ENCODE data around the gene AKAP6.

AKAP6 gene

GRCh38 chr14:32802295-32802694, 473.2 kb downstream of the AKAP6 start:
- no peaks in the 10 kb centered on the region for H3K27me3 Mint-ChIP-seq
- no peaks in the 10 kb centered on the region for H3K4me1 Mint-ChIP-seq
- H3K9me3 Mint-ChIP-seq = peaks cover 41% of the 10 kb centered on the region
- H3K4me3 Mint-ChIP-seq = no peak overlapping the region
- H3K27ac Mint-ChIP-seq = no peak overlapping the region
- H3K36me3 Mint-ChIP-seq = peaks cover 6% of the 10 kb centered on the region

DNA sequence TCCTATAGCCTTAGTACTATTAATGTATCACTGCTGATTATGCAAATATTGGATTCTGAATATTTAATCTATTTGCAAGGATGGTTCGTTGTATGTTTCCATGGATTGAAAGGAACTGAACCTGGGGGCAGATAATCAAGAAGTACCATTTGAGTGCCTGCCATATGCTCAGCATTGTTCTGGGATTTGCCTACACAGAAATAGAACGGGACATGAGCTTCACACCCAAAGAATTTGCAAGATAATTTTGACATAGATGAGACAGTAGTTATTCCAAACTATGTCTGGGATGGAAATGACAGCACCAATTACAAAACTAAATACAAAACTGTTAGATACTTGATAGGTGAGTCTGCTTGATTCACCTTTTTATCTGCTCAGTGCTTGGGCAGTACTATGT, 476.9 kb downstream of the AKAP6 start:
- Mint-ChIP-seq H3K4me3 (no peak overlapping the region), H3K4me1 (no peaks in the 10 kb centered on the region), H3K27ac (no peak overlapping the region), H3K36me3 (peaks cover 4% of the 10 kb centered on the region), H3K9me3 (peaks cover 35% of the 10 kb centered on the region), H3K27me3 (no peaks in the 10 kb centered on the region)

GRCh38 chr14:32808644-32809043, 479.5 kb downstream of the AKAP6 start:
- Mint-ChIP-seq H3K36me3 (no peaks in the 10 kb centered on the region), H3K27me3 (no peaks in the 10 kb centered on the region), H3K4me3 (no peak overlapping the region), H3K9me3 (peaks cover 21% of the 10 kb centered on the region), H3K27ac (no peak overlapping the region), H3K4me1 (no peaks in the 10 kb centered on the region)

DNA sequence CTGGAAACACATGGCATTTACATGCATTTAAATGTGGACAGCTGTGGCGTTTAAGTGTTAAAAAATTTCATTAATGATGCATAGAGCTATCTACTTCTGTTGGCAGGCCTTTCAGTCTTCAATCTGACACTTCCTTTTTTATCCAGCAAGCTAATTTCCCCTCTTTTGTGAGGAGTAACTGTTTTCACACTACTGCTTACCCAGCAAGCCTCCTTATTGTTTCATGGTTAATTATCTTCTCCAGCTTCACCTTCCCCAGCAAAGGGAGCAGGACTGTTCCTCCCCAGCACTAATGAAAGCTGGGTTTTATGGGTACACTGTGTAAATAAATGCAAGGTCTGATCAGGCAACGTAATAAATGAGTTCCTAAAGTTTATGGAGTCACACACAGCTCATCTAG, 480.2 kb downstream of the AKAP6 start:
- Mint-ChIP-seq H3K36me3 (no peaks in the 10 kb centered on the region), H3K4me1 (no peaks in the 10 kb centered on the region), H3K4me3 (no peak overlapping the region), H3K27ac (no peak overlapping the region), H3K9me3 (peaks cover 15% of the 10 kb centered on the region), H3K27me3 (no peaks in the 10 kb centered on the region)

DNA sequence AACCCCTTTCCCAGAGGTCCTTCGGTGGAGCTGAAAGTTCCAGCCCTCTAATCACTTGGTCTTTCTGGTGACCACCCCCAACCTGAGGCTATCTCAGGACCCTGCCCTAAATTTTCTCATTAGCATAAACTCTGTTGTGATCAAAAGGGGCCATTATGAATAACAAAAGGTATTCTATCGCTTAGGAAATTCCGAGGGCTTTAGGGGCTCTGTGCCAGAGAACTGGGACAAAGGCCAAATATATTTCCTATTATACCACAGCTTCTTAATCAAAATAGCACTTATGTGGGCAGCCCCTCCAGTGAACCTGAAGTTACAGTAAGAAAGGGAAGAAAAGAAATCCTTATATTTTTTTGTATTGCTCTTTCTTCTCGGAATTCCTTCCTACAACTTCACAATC, 484.3 kb downstream of the AKAP6 start:
- Mint-ChIP-seq H3K27ac (no peak overlapping the region), H3K36me3 (no peaks in the 10 kb centered on the region), H3K27me3 (no peaks in the 10 kb centered on the region), H3K4me1 (no peaks in the 10 kb centered on the region), H3K9me3 (no peaks in the 10 kb centered on the region), H3K4me3 (no peak overlapping the region)

DNA sequence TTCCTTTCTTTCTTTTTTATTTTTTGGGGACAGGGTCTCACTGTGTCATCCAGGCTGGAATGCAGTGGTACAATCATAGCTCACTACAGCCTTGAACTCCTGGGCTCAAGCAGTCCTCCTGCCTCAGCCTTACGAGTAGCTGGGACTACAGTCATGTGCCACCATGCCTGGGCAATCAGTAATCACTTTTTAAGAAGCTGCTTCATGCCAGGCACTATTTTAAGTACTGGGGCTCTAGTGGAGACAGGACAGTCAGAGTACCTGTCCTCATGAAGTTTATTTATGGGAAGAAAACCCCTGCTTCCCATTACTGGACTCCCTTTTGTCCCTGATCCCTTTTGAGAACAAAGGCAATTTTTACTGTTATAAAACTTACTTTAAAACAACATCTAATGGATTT, 485.6 kb downstream of the AKAP6 start:
- H3K4me1 Mint-ChIP-seq = no peaks in the 10 kb centered on the region
- no peaks in the 10 kb centered on the region for H3K9me3 Mint-ChIP-seq
- H3K4me3 Mint-ChIP-seq = no peak overlapping the region
- H3K36me3 Mint-ChIP-seq = no peaks in the 10 kb centered on the region
- H3K27ac Mint-ChIP-seq = no peak overlapping the region
- no peaks in the 10 kb centered on the region for H3K27me3 Mint-ChIP-seq

DNA sequence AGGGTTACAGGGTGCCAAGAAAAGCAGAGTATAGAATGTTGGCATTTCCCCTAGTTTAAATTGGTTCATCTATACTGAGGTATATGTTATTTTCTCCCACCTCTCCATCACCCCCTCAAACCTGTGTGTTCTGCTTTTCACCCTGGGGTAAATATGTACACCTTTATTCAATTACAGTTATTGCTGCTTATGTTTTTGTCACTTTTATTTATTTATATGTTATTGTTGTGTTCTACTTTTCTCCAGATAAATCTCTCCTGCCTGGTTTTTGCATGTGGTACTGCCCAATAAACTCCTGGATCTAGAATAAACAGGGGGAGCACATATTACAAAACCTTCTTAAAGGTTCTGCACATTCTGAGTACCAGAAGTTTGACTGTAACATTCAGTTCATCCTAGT, 487.5 kb downstream of the AKAP6 start:
- H3K36me3 Mint-ChIP-seq = peaks cover 3% of the 10 kb centered on the region
- no peak overlapping the region for H3K4me3 Mint-ChIP-seq
- H3K9me3 Mint-ChIP-seq = no peaks in the 10 kb centered on the region
- H3K27ac Mint-ChIP-seq = no peak overlapping the region
- no peaks in the 10 kb centered on the region for H3K27me3 Mint-ChIP-seq
- H3K4me1 Mint-ChIP-seq = no peaks in the 10 kb centered on the region

- Mint-ChIP-seq H3K27me3 (no peaks in the 10 kb centered on the region), H3K36me3 (peaks cover 4% of the 10 kb centered on the region), H3K27ac (no peak overlapping the region), H3K4me3 (no peak overlapping the region), H3K9me3 (peaks cover 5% of the 10 kb centered on the region), H3K4me1 (no peaks in the 10 kb centered on the region)
Measured at GRCh38 chr14:32817780-32818179, 488.7 kb downstream of the AKAP6 start.

DNA sequence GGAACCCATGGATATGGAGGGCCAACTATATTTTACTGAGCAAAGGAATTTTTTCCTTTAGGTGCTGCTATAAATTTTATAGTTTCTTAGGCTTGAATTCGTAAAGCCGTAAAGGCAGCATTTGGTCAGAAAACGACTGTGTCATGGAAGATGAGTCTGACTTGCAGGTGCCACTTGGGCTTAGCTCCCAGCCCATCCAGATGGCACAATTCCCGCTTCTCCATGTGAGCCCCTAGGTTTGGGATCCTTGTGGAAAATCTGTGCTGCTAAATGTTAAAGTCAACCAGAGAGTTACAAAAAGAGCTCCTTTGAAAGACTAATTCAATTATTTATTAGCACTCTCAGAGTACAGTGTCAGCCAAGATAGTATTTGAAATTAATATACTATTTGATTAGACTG, 489.5 kb downstream of the AKAP6 start:
- Mint-ChIP-seq H3K4me3 (no peak overlapping the region), H3K4me1 (no peaks in the 10 kb centered on the region), H3K9me3 (peaks cover 5% of the 10 kb centered on the region), H3K27me3 (no peaks in the 10 kb centered on the region), H3K36me3 (peaks cover 4% of the 10 kb centered on the region), H3K27ac (no peak overlapping the region)

- Mint-ChIP-seq H3K4me3 (no peak overlapping the region), H3K36me3 (peaks cover 4% of the 10 kb centered on the region), H3K4me1 (no peaks in the 10 kb centered on the region), H3K9me3 (peaks cover 5% of the 10 kb centered on the region), H3K27me3 (no peaks in the 10 kb centered on the region), H3K27ac (no peak overlapping the region)
Measured at GRCh38 chr14:32820181-32820580, 491.1 kb downstream of the AKAP6 start.

GRCh38 chr14:32820682-32821081, 491.6 kb downstream of the AKAP6 start:
- H3K4me3 Mint-ChIP-seq = no peak overlapping the region
- H3K27me3 Mint-ChIP-seq = no peaks in the 10 kb centered on the region
- peaks cover 5% of the 10 kb centered on the region for H3K9me3 Mint-ChIP-seq
- H3K4me1 Mint-ChIP-seq = no peaks in the 10 kb centered on the region
- no peak overlapping the region for H3K27ac Mint-ChIP-seq
- H3K36me3 Mint-ChIP-seq = peaks cover 4% of the 10 kb centered on the region

DNA sequence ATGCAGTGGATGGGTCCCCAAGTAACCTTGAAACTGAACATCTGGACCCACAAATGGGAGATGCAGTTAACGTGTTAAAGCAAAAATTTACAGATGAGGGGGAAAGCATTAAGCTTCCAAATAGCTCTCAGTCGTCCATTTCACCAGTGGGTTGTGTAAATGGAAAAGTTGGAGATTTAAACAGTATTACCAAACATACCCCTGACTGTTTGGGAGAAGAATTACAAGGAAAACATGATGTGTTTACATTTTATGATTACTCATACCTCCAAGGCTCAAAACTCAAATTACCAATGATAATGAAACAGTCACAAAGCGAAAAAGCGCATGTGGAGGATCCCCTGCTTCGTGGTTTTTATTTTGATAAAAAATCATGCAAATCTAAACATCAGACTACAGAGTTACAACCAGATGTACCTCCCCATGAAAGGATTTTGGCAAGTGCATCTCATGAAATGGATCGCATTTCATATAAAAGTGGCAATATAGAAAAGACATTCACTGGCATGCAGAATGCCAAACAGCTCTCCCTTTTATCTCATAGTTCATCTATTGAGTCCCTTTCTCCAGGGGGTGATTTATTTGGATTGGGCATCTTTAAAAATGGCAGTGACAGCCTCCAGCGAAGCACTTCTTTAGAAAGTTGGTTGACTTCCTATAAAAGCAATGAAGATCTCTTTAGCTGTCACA, 493.0 kb downstream of the AKAP6 start:
- H3K9me3 Mint-ChIP-seq = peaks cover 5% of the 10 kb centered on the region
- no peak overlapping the region for H3K27ac Mint-ChIP-seq
- peaks cover 4% of the 10 kb centered on the region for H3K36me3 Mint-ChIP-seq
- no peaks in the 10 kb centered on the region for H3K27me3 Mint-ChIP-seq
- no peak overlapping the region for H3K4me3 Mint-ChIP-seq
- H3K4me1 Mint-ChIP-seq = no peaks in the 10 kb centered on the region

GRCh38 chr14:32823706-32824105, 494.6 kb downstream of the AKAP6 start:
- Mint-ChIP-seq H3K27me3 (no peaks in the 10 kb centered on the region), H3K27ac (no peak overlapping the region), H3K9me3 (peaks cover 5% of the 10 kb centered on the region), H3K4me3 (no peak overlapping the region), H3K4me1 (no peaks in the 10 kb centered on the region), H3K36me3 (peaks cover 4% of the 10 kb centered on the region)

GRCh38 chr14:32824195-32824594, 495.1 kb downstream of the AKAP6 start:
- Mint-ChIP-seq H3K36me3 (peaks cover 4% of the 10 kb centered on the region), H3K9me3 (peaks cover 5% of the 10 kb centered on the region), H3K27ac (no peak overlapping the region), H3K4me1 (no peaks in the 10 kb centered on the region), H3K4me3 (no peak overlapping the region), H3K27me3 (no peaks in the 10 kb centered on the region)

DNA sequence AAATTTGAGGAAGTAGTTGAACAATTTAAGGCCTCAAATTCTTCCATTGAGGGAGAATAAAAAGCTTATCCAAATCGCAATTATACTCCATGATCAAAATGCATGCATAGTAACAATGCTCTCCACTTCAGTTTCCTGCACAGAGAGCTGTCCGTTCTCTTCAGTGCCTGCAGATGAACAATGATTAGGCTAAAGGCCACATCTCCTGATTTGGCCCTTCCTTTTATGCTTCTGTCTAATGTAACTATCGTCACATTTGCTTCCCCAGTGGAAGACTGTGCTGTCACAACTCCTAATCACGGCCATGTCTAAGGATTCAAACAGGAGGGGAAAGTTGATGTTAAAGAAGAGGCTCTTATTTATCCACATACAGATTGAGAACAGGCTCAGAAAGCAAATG, 496.0 kb downstream of the AKAP6 start:
- Mint-ChIP-seq H3K27me3 (no peaks in the 10 kb centered on the region), H3K36me3 (peaks cover 4% of the 10 kb centered on the region), H3K4me3 (no peak overlapping the region), H3K9me3 (peaks cover 5% of the 10 kb centered on the region), H3K4me1 (no peaks in the 10 kb centered on the region), H3K27ac (no peak overlapping the region)

DNA sequence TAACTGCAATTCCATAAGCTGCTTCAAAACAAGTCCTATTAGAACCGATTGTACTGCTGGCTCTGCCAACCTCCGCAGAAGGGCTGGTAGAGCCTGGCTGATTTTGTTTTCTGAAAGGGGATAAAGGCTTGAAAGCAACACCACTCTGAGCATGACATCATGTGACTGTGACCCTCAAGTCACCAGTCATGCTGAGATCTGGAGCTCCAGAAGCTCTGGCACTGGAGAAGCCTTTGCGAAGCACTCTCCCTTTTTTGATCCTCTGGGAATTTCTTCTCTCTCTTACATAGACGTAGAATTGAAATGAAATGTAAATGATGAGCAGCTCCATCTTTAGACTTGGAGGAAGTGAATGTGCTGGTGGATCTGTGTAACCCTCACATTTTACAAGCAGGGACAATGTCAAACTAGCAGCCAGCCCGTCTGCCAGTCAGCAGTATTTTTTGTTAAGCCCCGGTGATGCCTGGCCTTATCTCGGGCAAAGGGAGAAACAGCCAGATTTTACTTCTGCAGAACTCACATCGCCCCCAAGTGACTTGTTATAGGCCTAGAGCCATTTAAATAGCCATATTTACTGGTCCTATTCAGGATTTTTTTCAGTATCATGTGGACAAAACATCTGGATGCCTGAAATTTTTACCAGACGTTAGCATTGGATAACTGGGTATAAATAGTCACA, 497.4 kb downstream of the AKAP6 start:
- Mint-ChIP-seq H3K27me3 (no peaks in the 10 kb centered on the region), H3K9me3 (peaks cover 5% of the 10 kb centered on the region), H3K4me1 (no peaks in the 10 kb centered on the region), H3K4me3 (no peak overlapping the region), H3K27ac (no peak overlapping the region), H3K36me3 (peaks cover 1% of the 10 kb centered on the region)

DNA sequence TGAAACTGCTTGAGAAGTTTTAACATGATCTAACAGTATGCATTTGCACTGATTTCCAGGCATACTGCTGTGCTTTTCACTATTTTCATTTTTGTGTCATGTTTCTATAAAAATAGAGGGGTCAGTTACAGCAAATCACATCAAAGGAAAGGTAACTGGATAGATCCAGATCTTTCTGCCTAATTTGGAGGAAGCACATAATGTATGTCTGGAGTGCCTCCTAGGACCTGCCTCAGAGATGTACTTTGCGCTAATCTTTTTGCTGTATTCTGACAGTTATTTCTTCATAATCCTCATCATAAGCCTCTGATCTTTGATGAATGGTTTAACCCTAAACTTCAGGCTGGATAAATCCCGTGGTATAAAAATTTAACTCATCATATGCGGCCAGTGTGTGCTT, 498.4 kb downstream of the AKAP6 start:
- Mint-ChIP-seq H3K4me3 (no peak overlapping the region), H3K27ac (no peak overlapping the region), H3K27me3 (no peaks in the 10 kb centered on the region), H3K4me1 (no peaks in the 10 kb centered on the region), H3K9me3 (peaks cover 1% of the 10 kb centered on the region), H3K36me3 (no peaks in the 10 kb centered on the region)

All from activated naive CD4-positive, alpha-beta T cell treated with anti-CD3 and anti-CD28 coated beads, Interleukin-2, amount 50 U/mL, for 24 hours (primary cell).